Stimulated activated CD8-positive, alpha-beta memory T cell treated with anti-CD3 and anti-CD28 coated beads, Interleukin-12 subunit alpha, Interleukin-12 subunit beta, amount 100 ng/mL, for 4 hours (primary cell): ENCODE measurements around the gene LDLRAD1.
"Not testable (repeated sequence)": the region's sequence is repeated elsewhere in the genome, so short reads cannot be mapped to it uniquely, and the experiment has no call there.

Experiments
- DNase-seq: peaks from one replicate; pipeline ENCODE4 v3.0.0-alpha.2; 2020; ENCODE audit warnings: low read depth

Gene LDLRAD1

GRCh38 chr1:53992085-53992874, 25.7 kb downstream of the LDLRAD1 start:
- no peak for DNase-seq

GRCh38 chr1:53987880-53988279, 30.1 kb downstream of the LDLRAD1 start:
- DNase-seq = no peak

- no peak for DNase-seq
Measured at GRCh38 chr1:53986458-53986857, 31.5 kb downstream of the LDLRAD1 start.

GRCh38 chr1:53984726-53985125, 33.3 kb downstream of the LDLRAD1 start:
- no peak for DNase-seq

GRCh38 chr1:53982763-53983104, 35.3 kb downstream of the LDLRAD1 start:
- no peak for DNase-seq

GRCh38 chr1:53982034-53982762, 35.8 kb downstream of the LDLRAD1 start:
- DNase-seq = no peak

GRCh38 chr1:53981220-53981619, 36.8 kb downstream of the LDLRAD1 start:
- no peak for DNase-seq

- DNase-seq = no peak
Measured at GRCh38 chr1:53979712-53980450, 38.1 kb downstream of the LDLRAD1 start.

- DNase-seq = no peak
Measured at GRCh38 chr1:53975861-53976260, 42.1 kb downstream of the LDLRAD1 start.

- no peak for DNase-seq
Measured at GRCh38 chr1:53971718-53972117, 46.3 kb downstream of the LDLRAD1 start.

- DNase-seq = not testable (repeated sequence)
Measured at GRCh38 chr1:53969323-53969722, 48.7 kb downstream of the LDLRAD1 start.

GRCh38 chr1:53968125-53968513, 49.9 kb downstream of the LDLRAD1 start:
- DNase-seq = no peak

GRCh38 chr1:53967409-53968124, 50.4 kb downstream of the LDLRAD1 start:
- no peak for DNase-seq

- DNase-seq = no peak
Measured at GRCh38 chr1:53966794-53967193, 51.2 kb downstream of the LDLRAD1 start.

- DNase-seq = no peak
Measured at GRCh38 chr1:53964109-53964508, 53.9 kb downstream of the LDLRAD1 start.

GRCh38 chr1:53963460-53963859, 54.5 kb downstream of the LDLRAD1 start:
- DNase-seq = no peak

- DNase-seq = no peak
Measured at GRCh38 chr1:53962395-53962794, 55.6 kb downstream of the LDLRAD1 start.

GRCh38 chr1:53959664-53960250, 58.2 kb downstream of the LDLRAD1 start:
- no peak for DNase-seq
